Upper lobe of right lung (tissue), 1 donor: ENCODE data around the gene ANKMY1. TPM values are rescaled to one million over a fixed set of nuclear protein-coding genes. Genes with fewer than 3 reads are reported as not detected.

ENCODE experiments used
- ATAC-seq: fragments of 200-7000 bp; cut with Tn5 transposase; one replicate; pipeline ENCODE4 v1.9.1; 2020; ENCODE audit warnings: mild to moderate bottlenecking, moderate library complexity
- DNase-seq: peaks from one replicate; pipeline ENCODE4 v3.0.0-alpha.2; 2020
- H3K27ac ChIP-seq: fragments of 200-600 bp; one replicate; pipeline ENCODE4 v1.8.0; 2022
- H3K27me3 ChIP-seq: fragments of 200-600 bp; one replicate; pipeline ENCODE4 v1.8.0; 2022; ENCODE audit warnings: mild to moderate bottlenecking
- H3K36me3 ChIP-seq: fragments of 200-600 bp; one replicate; pipeline ENCODE4 v1.8.0; 2022
- H3K4me1 ChIP-seq: fragments of 200-600 bp; one replicate; pipeline ENCODE4 v1.8.0; 2022
- H3K4me3 ChIP-seq: fragments of 200-600 bp; one replicate; pipeline ENCODE4 v1.8.0; 2022; ENCODE audit warnings: mild to moderate bottlenecking
- H3K9me3 ChIP-seq: fragments of 200-600 bp; one replicate; pipeline ENCODE4 v1.8.0; 2022
- CTCF ChIP-seq: fragments of 200-600 bp; IDR thresholded peaks from one replicate; pipeline ENCODE4 v1.8.0; 2022; ENCODE audit warnings: antibody characterized with exemption
- intact Hi-C: fragments of 100-400 bp; cut with DNase I; formaldehyde crosslinking; loops from one replicate; pipeline ENCODE4 v1.11.0; 2022
- total RNA-seq: library from RNA; stranded (reverse); fragmentation: NEBNext Ultra II Directional; extraction: Animal tissue kit (Norgen Biotek cat#: 25700); gene quantifications from one replicate; pipeline ENCODE4 v1.2.1, GENCODE V29; 2021
- donor health status: DM: no; HTN: yes; CAD: no; lungs with severe emphysema.

The ANKMY1 gene
- total RNA-seq, 1 donor from 2014 or later: 19.3 TPM

- H3K9me3 ChIP-seq: no peaks in the 10 kb centered on the region
- ATAC-seq (no peak), DNase-seq (peak; percentile 64)
- no peak overlapping the region for H3K27ac ChIP-seq
- no peak overlapping the region for H3K4me3 ChIP-seq
- peaks cover 19% of the 10 kb centered on the region for H3K4me1 ChIP-seq
- no peaks in the 10 kb centered on the region for H3K27me3 ChIP-seq
- H3K36me3 ChIP-seq: peaks cover 54% of the 10 kb centered on the region
- intact Hi-C loops: no loop called here
- TF ChIP-seq CTCF: no peak
These were observed 15.3 kb upstream of the ANKMY1 start for GRCh38 chr2:240573071-240573515.

- ATAC-seq: no peak
- TF ChIP-seq CTCF: no peak
- no peaks in the 10 kb centered on the region for H3K27me3 ChIP-seq
- no peak overlapping the region for H3K4me3 ChIP-seq
- intact Hi-C loops: no loop called here
- DNase-seq: peak; percentile 63
- peaks cover 47% of the 10 kb centered on the region for H3K36me3 ChIP-seq
- no peak overlapping the region for H3K27ac ChIP-seq
- peaks cover 23% of the 10 kb centered on the region for H3K4me1 ChIP-seq
- H3K9me3 ChIP-seq: no peaks in the 10 kb centered on the region
These were observed 14.6 kb upstream of the ANKMY1 start for GRCh38 chr2:240572141-240573031.

- Histone ChIP-seq H3K4me1 (peaks cover 32% of the 10 kb centered on the region), H3K4me3 (no peak overlapping the region), H3K9me3 (no peaks in the 10 kb centered on the region), H3K36me3 (peaks cover 37% of the 10 kb centered on the region), H3K27me3 (no peaks in the 10 kb centered on the region), H3K27ac (no peak overlapping the region)
- ATAC-seq: no peak
- peak; percentile 40 for DNase-seq
- TF ChIP-seq CTCF: no peak
- intact Hi-C loops: no loop called here
These were observed 13.7 kb upstream of the ANKMY1 start for GRCh38 chr2:240571314-240571973.

GRCh38 chr2:240570531-240571313 lies 12.9 kb upstream of the ANKMY1 start:
- ATAC-seq (no peak), DNase-seq (peak; percentile 60)
- Histone ChIP-seq H3K27ac (no peak overlapping the region), H3K4me3 (no peak overlapping the region), H3K36me3 (peaks cover 31% of the 10 kb centered on the region), H3K9me3 (no peaks in the 10 kb centered on the region), H3K4me1 (peaks cover 38% of the 10 kb centered on the region), H3K27me3 (no peaks in the 10 kb centered on the region)
- intact Hi-C loops: no loop called here
- TF ChIP-seq CTCF: no peak

- H3K27ac ChIP-seq: peak overlapping the region; percentile 83
- intact Hi-C loops: no loop called here
- H3K4me1 ChIP-seq: peaks cover 45% of the 10 kb centered on the region
- no peak for TF ChIP-seq CTCF
- H3K27me3 ChIP-seq: no peaks in the 10 kb centered on the region
- peaks cover 24% of the 10 kb centered on the region for H3K36me3 ChIP-seq
- ATAC-seq: no peak
- no peaks in the 10 kb centered on the region for H3K9me3 ChIP-seq
- peak; percentile 65 for DNase-seq
- H3K4me3 ChIP-seq: peak overlapping the region; percentile 78
These were observed 12.3 kb upstream of the ANKMY1 start for GRCh38 chr2:240569998-240570530.
